ENCODE results near the gene SIM1.

DNA sequence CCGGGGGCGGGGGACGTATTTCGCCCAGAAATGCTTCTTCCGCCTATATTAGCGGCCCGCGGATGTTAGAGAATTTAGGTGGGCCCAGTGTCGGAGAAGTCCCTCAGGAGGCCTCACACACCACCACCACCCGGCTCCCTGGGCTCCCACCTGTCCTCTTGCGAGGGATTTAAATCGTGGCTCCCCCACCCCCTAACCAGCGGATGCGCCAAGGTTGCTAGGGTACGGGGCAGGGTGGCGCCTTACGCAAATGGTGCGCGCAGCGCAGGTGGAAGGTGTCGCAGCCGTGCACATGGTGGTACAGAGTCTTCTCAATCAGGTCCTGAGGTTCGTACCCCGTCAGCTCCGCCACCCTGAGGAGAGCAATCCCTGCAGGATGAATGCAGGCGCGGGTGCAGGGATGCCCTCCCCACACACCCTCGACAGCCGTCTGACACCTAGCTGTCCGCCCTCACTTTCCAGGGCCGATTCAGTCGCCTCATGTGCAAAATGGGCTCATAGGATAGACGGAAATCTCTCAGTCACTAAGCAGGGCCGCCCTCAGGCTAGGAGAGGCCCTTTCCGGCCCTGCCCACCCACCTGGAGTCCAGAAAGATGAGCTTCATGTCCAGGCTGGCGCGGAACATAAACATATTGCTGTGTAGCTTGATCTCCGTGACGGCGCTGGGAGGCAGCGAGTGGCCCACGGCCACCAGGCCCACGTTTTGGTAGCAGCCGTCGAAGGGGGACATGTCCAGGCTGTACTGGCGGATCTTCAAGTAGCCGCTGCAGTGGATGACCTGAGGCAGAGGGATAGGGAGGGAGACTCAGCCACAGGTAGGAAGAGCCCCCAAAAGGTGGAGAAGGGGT is 16.6 kb downstream of the SIM1 start:
- TF ChIP-seq, protein P1, sequence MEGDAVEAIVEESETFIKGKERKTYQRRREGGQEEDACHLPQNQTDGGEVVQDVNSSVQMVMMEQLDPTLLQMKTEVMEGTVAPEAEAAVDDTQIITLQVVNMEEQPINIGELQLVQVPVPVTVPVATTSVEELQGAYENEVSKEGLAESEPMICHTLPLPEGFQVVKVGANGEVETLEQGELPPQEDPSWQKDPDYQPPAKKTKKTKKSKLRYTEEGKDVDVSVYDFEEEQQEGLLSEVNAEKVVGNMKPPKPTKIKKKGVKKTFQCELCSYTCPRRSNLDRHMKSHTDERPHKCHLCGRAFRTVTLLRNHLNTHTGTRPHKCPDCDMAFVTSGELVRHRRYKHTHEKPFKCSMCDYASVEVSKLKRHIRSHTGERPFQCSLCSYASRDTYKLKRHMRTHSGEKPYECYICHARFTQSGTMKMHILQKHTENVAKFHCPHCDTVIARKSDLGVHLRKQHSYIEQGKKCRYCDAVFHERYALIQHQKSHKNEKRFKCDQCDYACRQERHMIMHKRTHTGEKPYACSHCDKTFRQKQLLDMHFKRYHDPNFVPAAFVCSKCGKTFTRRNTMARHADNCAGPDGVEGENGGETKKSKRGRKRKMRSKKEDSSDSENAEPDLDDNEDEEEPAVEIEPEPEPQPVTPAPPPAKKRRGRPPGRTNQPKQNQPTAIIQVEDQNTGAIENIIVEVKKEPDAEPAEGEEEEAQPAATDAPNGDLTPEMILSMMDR (conservative IDR thresholded peaks at IDR 0.05) = no peak
- TF ChIP-seq EZH2 (IDR thresholded peaks at IDR 0.05; ENCODE audit: low read depth) = no peak
